GOT3 (cell line): ENCODE measurements around the gene AADACL4.
"Not testable (repeated sequence)": the region's sequence is repeated elsewhere in the genome, so short reads cannot be mapped to it uniquely, and the experiment has no call there.

Experiments used
- DNase-seq: peaks from one replicate; lab custom pipeline; 2025; ENCODE audit warnings: mixed read lengths; lab: John Stamatoyannopoulos, UW

The AADACL4 gene

GRCh38 chr1:12629985-12630760 lies 13.7 kb upstream of the AADACL4 start:
- no peak for DNase-seq

- no peak for DNase-seq
These were observed 12.8 kb upstream of the AADACL4 start for GRCh38 chr1:12630946-12631530.

GRCh38 chr1:12631571-12631970 lies 12.3 kb upstream of the AADACL4 start:
- DNase-seq = no peak

- no peak for DNase-seq
These were observed 9.7 kb upstream of the AADACL4 start for GRCh38 chr1:12634156-12634555.

- DNase-seq = no peak
These were observed 9.1 kb upstream of the AADACL4 start for GRCh38 chr1:12634696-12635202.

GRCh38 chr1:12636098-12636950 lies 7.6 kb upstream of the AADACL4 start:
- DNase-seq = no peak

GRCh38 chr1:12637693-12638092 lies 6.2 kb upstream of the AADACL4 start:
- no peak for DNase-seq

GRCh38 chr1:12640237-12640957 lies 3.5 kb upstream of the AADACL4 start:
- no peak for DNase-seq

- no peak for DNase-seq
These were observed 3.0 kb upstream of the AADACL4 start for GRCh38 chr1:12640958-12641272.

GRCh38 chr1:12643079-12643478 lies 806 bp upstream of the AADACL4 start:
- DNase-seq = no peak

- DNase-seq = no peak
These were observed 352 bp downstream of the AADACL4 start for GRCh38 chr1:12644237-12644636.

- DNase-seq = no peak
These were observed 944 bp downstream of the AADACL4 start for GRCh38 chr1:12644829-12645228.

- DNase-seq = not testable (repeated sequence)
These were observed 1.5 kb downstream of the AADACL4 start for GRCh38 chr1:12645401-12645800.

- DNase-seq = no peak
These were observed 4.9 kb downstream of the AADACL4 start for GRCh38 chr1:12648741-12649140.

GRCh38 chr1:12649971-12650421 lies 6.1 kb downstream of the AADACL4 start:
- DNase-seq = no peak

- no peak for DNase-seq
These were observed 10.2 kb downstream of the AADACL4 start for GRCh38 chr1:12654004-12654567.

GRCh38 chr1:12654657-12655056 lies 10.8 kb downstream of the AADACL4 start:
- DNase-seq = no peak

GRCh38 chr1:12656575-12656974 lies 12.7 kb downstream of the AADACL4 start:
- DNase-seq = no peak

- no peak for DNase-seq
These were observed 13.4 kb downstream of the AADACL4 start for GRCh38 chr1:12657060-12657884.

GRCh38 chr1:12657885-12658512 lies 14.1 kb downstream of the AADACL4 start:
- DNase-seq = not testable (repeated sequence)
